ENCODE data around the gene ARHGAP31. TPM values are rescaled to one million over a fixed set of nuclear protein-coding genes. Genes with fewer than 3 reads are reported as not detected.

ARHGAP31 gene
- total and polyA plus RNA-seq, 7 donors, result 3.5 to 18.0 (median 11.0) TPM

GRCh38 chr3:119340446-119340845 lies 46.3 kb downstream of the ARHGAP31 start:
- Histone ChIP-seq H3K27ac (no peak overlapping the region), H3K9me3 (no peaks in the 10 kb centered on the region), H3K4me1 (no peaks in the 10 kb centered on the region), H3K4me3 (no peak overlapping the region), H3K36me3 (no peaks in the 10 kb centered on the region), H3K27me3 (no peaks in the 10 kb centered on the region)
- intact Hi-C loops (cut with DNase I), result no loop called here
- no peak for TF ChIP-seq EP300 (IDR thresholded peaks at IDR 0.05)
- no peak for TF ChIP-seq POLR2A (IDR thresholded peaks at IDR 0.05)
- TF ChIP-seq POLR2AphosphoS5 (IDR thresholded peaks at IDR 0.05), result no peak
- TF ChIP-seq CTCF (IDR thresholded peaks at IDR 0.05), result no peak
- no peak for DNase-seq
- 77 to 84% methylated on average over 5 of the region's 5 CpGs for WGBS, 2 donors

GRCh38 chr3:119342176-119342575 lies 48.0 kb downstream of the ARHGAP31 start:
- intact Hi-C loops (cut with DNase I), result no loop called here
- H3K9me3 ChIP-seq, result no peaks in the 10 kb centered on the region
- H3K36me3 ChIP-seq, result no peaks in the 10 kb centered on the region
- H3K27me3 ChIP-seq, result no peaks in the 10 kb centered on the region
- 87 to 99% methylated on average over 1 of the region's 1 CpG for WGBS, 2 donors
- H3K4me1 ChIP-seq, result no peaks in the 10 kb centered on the region
- no peak for DNase-seq
- no peak overlapping the region for H3K27ac ChIP-seq
- H3K4me3 ChIP-seq, result no peak overlapping the region
- TF ChIP-seq POLR2AphosphoS5 (IDR thresholded peaks at IDR 0.05), result no peak
- no peak for TF ChIP-seq POLR2A (IDR thresholded peaks at IDR 0.05)
- no peak for TF ChIP-seq CTCF (IDR thresholded peaks at IDR 0.05)
- no peak for TF ChIP-seq EP300 (IDR thresholded peaks at IDR 0.05)

DNA sequence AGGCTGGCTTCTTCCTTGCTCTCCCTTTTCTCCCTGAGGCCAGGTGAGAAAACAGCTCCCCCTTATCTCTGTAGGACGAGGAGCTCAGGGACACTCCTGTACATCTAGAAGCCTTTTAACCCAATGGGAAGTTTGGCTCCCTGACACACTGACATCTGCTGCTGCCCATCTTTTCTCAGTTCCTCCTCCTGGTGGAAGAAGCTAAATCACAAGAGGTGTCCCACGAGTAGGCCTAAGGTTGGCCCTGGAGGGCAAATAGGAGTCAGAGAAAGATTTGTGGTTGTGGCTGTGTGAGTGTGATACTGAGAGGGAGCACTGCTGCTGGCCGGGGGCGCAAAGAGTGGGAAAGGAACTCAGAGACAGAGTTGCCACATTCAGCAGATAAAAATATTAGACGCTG lies 49.5 kb downstream of the ARHGAP31 start:
- H3K27me3 ChIP-seq, result no peaks in the 10 kb centered on the region
- intact Hi-C loops (cut with DNase I), result no loop called here
- no peak overlapping the region for H3K4me3 ChIP-seq
- no peak for DNase-seq
- no peaks in the 10 kb centered on the region for H3K36me3 ChIP-seq
- TF ChIP-seq POLR2A (IDR thresholded peaks at IDR 0.05) (no peak), CTCF (IDR thresholded peaks at IDR 0.05) (no peak), POLR2AphosphoS5 (IDR thresholded peaks at IDR 0.05) (no peak), EP300 (IDR thresholded peaks at IDR 0.05) (no peak)
- no peak overlapping the region for H3K27ac ChIP-seq
- no peaks in the 10 kb centered on the region for H3K4me1 ChIP-seq
- H3K9me3 ChIP-seq, result no peaks in the 10 kb centered on the region
- WGBS, 2 donors, result 73 to 82% methylated on average over 5 of the region's 5 CpGs

DNA sequence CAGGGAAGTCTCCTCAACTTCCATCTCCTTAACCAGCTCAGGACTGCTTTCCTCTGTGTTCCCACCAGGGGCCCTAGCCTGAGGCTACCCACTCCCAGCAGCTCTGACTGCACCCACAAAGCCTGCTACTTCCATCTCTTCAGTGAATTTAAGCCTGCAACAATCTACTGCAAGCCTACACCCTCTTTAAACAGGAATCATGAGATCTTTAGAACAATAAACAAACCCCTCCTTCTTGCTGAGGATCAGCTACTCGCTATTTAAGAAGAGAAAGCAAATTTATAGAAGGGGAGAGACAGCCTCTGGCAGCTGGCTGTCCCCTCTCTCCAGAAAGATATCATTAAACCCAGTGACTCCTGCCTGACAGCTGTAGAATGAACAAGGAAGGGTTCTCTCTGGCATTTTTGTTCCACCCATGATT lies 51.9 kb downstream of the ARHGAP31 start:
- no peaks in the 10 kb centered on the region for H3K27me3 ChIP-seq
- H3K36me3 ChIP-seq, result no peaks in the 10 kb centered on the region
- H3K4me1 ChIP-seq, result no peaks in the 10 kb centered on the region
- intact Hi-C loops (cut with DNase I), result no loop called here
- H3K27ac ChIP-seq, result no peak overlapping the region
- no peak for TF ChIP-seq EP300 (IDR thresholded peaks at IDR 0.05)
- no peak for TF ChIP-seq POLR2AphosphoS5 (IDR thresholded peaks at IDR 0.05)
- TF ChIP-seq CTCF (IDR thresholded peaks at IDR 0.05), result no peak
- TF ChIP-seq POLR2A (IDR thresholded peaks at IDR 0.05), result no peak
- WGBS, 2 donors, result 10 to 50% methylated on average over 1 of the region's 1 CpG
- no peak overlapping the region for H3K4me3 ChIP-seq
- no peak for DNase-seq
- no peaks in the 10 kb centered on the region for H3K9me3 ChIP-seq

DNA sequence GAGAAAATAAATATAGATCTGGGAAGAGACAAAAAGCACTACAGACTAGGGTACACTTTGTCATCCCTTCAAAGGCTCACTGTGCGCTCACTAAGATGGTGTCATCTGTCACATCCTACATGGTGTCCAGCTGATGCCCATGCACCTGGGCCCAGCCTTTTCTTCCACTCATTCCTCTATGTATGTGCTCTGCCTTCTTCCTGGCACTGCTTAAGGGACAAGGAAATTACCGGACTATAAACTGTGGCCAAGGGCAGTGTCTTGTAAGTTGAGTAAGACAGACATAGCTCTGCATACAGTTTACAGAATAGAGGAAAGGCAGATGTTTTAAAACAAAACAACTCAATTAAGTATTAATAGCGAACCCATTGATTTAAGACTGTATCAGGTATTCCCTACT lies 52.9 kb downstream of the ARHGAP31 start:
- DNase-seq, result no peak
- Histone ChIP-seq H3K4me1 (peaks cover 0 to under 1% (median 0%) of the 10 kb centered on the region in 4 donors), H3K9me3 (no peaks in the 10 kb centered on the region), H3K36me3 (no peaks in the 10 kb centered on the region), H3K27ac (no peak overlapping the region), H3K4me3 (no peak overlapping the region), H3K27me3 (no peaks in the 10 kb centered on the region)
- WGBS, 2 donors, result 73 to 82% methylated on average over 3 of the region's 3 CpGs
- intact Hi-C loops (cut with DNase I), result no loop called here
- TF ChIP-seq POLR2A (IDR thresholded peaks at IDR 0.05) (no peak), EP300 (IDR thresholded peaks at IDR 0.05) (no peak), CTCF (IDR thresholded peaks at IDR 0.05) (no peak), POLR2AphosphoS5 (IDR thresholded peaks at IDR 0.05) (no peak)
